NCI-H82 treated with DMSO at 0.1 percent for 48 hours (cell line): ENCODE measurements around the gene FEM1C.

ENCODE experiments used
- DNase-seq: peaks from one replicate; lab custom pipeline; 2025; ENCODE audit not compliant: unreplicated experiment; lab: John Stamatoyannopoulos, UW

Gene FEM1C

GRCh38 chr5:115558388-115558956 is 13.9 kb upstream of the FEM1C start:
- DNase-seq: no peak

- no peak for DNase-seq
These were observed 13.3 kb upstream of the FEM1C start for GRCh38 chr5:115557667-115558387.

- DNase-seq: no peak
These were observed 11.7 kb upstream of the FEM1C start for GRCh38 chr5:115556276-115556675.

- DNase-seq: no peak
These were observed 10.6 kb upstream of the FEM1C start for GRCh38 chr5:115555084-115555633.

- no peak for DNase-seq
These were observed 8.5 kb upstream of the FEM1C start for GRCh38 chr5:115553082-115553481.

GRCh38 chr5:115551415-115551814 is 6.8 kb upstream of the FEM1C start:
- DNase-seq: no peak

- no peak for DNase-seq
These were observed 4.6 kb upstream of the FEM1C start for GRCh38 chr5:115549154-115549553.

- no peak for DNase-seq
These were observed 4.1 kb upstream of the FEM1C start for GRCh38 chr5:115548683-115549082.

GRCh38 chr5:115545351-115545882 is 842 bp upstream of the FEM1C start:
- DNase-seq: no peak

GRCh38 chr5:115544043-115544435 is 536 bp downstream of the FEM1C start:
- DNase-seq: no peak

- DNase-seq: no peak
These were observed 1.1 kb downstream of the FEM1C start for GRCh38 chr5:115543365-115544042.

- no peak for DNase-seq
These were observed 1.8 kb downstream of the FEM1C start for GRCh38 chr5:115542651-115543364.

GRCh38 chr5:115542086-115542485 is 2.5 kb downstream of the FEM1C start:
- no peak for DNase-seq

- DNase-seq: no peak
These were observed 3.0 kb downstream of the FEM1C start for GRCh38 chr5:115541611-115542010.

GRCh38 chr5:115535479-115536035 is 9.0 kb downstream of the FEM1C start:
- no peak for DNase-seq

- DNase-seq: no peak
These were observed 12.1 kb downstream of the FEM1C start for GRCh38 chr5:115532517-115532916.

GRCh38 chr5:115531787-115532367 is 12.7 kb downstream of the FEM1C start:
- DNase-seq: no peak

GRCh38 chr5:115531380-115531779 is 13.2 kb downstream of the FEM1C start:
- no peak for DNase-seq

GRCh38 chr5:115530426-115530825 is 14.1 kb downstream of the FEM1C start:
- no peak for DNase-seq

GRCh38 chr5:115526604-115527003 is 18.0 kb downstream of the FEM1C start:
- DNase-seq: no peak
